Skin of body (tissue), 3 donors: Measurements from ENCODE around the gene CKMT2. TPM values are rescaled to one million over a fixed set of nuclear protein-coding genes. Genes with fewer than 3 reads are reported as not detected.

Experiments used
- DNase-seq: peaks from one replicate; lab custom pipeline; 2025; lab: John Stamatoyannopoulos, UW
- small RNA-seq: library from RNA; depleted of rRNA; stranded (forward); fragments of <200 nt; gene quantifications from one replicate; pipeline ENCODE3, GENCODE V24; 2014; ENCODE audit warnings: low replicate concordance
- total RNA-seq: library from RNA; depleted of rRNA; stranded (reverse); fragments of >200 nt; gene quantifications from one replicate; pipeline ENCODE4 v1.2.3, GENCODE V29; 2014

Gene CKMT2
- total RNA-seq, 1 donor from 2014 or later: 20.3 TPM

DNA sequence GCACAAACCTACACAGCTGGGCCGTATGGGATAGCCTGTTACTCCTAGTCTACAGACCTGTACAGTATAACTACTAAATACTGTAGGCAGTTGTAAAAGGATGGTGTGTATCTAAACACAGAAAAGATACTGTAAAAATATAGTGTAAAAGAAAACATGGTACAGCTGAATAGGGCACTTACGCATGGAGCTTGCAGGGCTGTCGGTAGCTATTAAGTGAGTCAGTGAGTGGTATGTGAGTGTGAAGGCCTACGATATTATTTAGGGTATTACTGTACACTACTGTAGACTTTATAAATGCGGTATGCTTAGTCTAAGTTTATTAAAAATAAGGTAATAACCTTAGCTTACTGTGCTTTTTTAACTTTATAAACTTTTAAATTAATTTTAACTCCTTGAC, 69.5 kb downstream of the CKMT2 start:
- no peak for DNase-seq

DNA sequence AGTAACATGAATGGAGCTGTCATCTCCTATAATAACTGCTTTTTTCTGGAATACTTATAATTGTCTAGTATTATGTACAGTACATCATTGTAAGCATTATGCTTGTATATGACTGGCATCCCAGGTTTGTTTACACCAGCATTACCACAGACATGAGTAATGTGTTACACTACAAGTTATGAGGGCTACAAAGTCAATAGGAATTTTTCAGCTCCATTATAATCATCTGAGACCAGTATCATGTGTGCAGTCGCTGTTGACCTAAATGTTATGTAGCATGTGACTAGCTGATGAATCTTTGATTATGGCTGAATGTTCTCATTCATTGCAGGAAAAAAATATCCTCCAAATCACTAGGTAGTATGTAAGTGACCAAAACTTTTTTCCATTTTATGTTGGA, 70.4 kb downstream of the CKMT2 start:
- DNase-seq: no peak

DNA sequence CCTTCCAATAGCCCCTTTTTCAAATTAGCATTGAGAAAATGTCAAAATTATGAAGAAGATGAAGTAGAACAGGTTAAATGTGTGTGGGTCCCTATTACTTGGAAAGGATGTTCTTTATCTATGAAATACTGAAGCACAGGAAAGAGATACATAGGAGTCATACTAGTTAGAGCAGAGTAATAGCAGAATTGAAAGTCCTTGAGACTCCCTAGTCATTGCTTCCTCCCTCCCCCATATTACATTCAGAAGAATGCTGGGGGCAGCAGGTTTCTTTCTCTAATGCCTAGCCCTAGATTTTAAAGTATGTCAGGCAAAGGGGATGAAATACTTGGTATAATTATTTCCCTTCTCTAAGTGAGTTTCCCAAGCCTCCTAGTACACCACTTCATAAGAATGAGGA, 72.7 kb downstream of the CKMT2 start:
- DNase-seq: no peak

DNA sequence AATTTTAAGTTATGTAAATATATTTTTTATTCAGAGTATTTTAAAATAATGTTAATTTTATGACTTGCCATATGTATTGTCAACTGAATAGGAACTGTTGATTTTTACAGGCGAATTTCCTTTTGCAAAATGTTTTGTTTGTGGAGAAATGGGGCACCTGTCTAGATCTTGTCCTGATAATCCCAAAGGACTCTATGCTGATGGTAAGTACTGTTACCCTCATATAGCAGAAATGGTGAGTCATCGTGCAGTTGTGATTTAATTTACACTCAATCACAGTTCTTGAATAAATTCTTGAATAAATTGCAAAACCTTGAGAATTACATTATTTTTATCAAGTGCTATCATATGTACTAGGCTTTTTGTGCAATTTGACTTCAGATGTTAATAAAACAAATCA, 75.7 kb downstream of the CKMT2 start:
- no peak for DNase-seq

DNA sequence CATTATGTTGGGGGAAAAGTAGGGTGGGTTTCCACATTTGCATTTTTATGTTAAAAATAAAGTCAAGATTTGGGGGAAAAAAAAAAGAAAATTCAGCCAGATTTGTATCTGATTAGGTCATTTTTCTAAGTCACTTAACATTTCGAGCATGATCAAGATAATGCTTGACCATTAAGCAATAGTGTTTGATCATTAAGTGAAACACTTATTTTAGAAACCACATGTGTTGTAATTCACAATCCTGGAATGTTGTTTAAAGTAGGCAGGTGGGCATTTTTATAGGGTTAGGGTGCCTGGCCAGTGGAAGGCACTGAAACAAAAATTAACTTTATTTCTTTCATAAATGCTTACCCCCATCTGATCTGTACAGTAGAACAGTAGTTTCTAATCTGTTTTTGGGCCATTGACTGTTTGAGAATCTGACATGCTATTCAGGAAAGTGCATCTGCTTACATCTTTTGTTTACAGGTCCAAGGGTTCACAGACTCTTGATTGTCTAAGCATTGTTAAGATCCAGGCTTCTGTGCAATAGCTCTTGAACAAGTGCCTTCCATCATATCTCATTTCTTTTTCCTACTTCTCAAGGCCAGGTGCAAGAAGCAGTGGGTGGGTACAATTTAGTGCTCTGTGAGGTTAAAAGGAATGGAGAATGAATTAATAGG, 77.4 kb downstream of the CKMT2 start:
- no peak for DNase-seq

DNA sequence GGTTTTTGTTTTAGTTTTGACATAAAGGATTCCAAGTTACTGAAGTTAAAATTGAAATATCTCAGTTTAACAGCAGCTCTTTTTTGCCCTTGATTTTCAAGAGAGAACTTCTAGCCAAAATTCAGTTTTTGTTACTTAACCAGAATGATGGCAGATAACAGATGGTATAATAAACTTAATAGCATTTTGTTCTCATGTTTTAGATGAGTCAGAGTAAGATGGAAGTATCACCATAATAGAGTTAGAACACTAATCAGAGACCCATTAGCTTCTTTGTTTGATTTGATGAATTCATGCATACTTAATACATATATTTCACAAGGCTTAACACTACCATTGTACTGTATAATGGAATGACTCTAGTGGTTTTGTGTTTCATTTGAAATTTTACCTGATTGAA, 80.2 kb downstream of the CKMT2 start:
- DNase-seq: no peak

DNA sequence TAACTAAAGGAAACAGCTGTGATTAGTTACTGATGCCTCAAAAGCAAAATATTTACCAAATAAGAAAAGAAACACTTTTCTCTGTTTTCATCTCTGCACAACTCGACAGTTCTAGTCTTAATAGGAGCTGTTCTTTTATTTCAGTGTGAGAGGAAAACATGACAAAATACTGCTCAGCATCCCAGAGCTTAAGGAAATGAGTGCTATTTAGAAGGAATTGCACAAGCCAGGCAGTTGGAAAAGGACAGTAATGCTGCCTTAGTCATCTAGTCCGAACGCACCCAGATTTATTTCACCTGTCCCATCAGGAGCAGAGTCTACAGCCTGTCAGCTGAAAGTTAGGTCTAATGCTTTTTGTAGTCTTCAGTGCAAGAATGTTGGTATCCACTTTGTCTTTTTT, 80.6 kb downstream of the CKMT2 start:
- no peak for DNase-seq

DNA sequence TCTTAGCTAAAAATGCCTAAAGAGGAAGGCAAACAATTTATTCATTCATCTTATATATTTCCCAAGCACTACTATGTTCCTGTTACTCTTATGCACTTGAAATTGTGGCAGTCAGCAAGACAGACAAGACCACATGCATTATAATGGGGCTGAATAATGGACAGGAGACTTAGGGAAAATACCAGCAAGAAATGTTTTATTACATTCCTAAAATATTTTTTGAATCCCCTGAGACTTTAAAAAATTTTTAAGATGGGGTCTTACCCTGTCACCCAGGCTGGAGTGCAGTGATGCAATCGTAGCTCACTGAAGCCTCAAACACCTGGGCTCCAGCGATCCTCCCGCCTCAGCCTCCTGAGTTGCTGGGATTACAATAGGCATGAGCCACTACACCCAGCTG, 81.5 kb downstream of the CKMT2 start:
- DNase-seq: no peak

DNA sequence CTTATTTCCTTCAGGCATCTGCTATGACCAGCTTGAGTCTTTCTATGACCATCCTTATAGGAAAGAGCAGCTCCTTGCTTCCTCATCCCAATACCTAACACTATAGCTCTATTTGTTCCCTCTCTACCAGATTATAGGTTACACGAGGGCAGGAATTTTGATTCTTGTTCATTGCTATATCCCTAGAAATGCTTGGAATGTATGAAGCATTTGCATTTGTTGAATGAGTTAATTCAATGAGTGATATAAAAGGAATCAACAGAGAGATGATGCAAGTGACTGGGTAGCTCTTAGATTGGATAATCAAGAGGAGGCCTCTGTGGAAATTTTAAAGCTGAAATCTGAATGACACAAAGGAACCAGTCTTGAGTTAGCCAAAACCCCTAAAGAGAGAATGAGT, 82.2 kb downstream of the CKMT2 start:
- no peak for DNase-seq

DNA sequence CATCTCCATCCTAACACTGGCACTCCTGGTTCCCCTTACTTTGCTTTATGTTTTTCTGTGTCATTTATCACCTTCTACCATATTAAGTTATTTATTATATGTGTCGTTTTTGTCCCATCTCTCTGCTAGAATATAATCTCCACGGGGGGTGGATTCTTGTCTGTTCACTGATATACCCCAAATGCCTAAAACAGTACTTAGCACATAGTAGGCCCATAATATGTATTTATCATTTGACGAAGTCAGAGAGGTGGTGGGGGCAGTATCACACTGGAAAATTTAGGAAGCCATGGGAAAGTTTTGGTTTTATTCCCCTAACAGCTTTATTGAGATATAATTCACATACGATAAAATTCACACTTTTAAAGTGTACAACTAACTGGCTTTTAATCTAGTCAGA, 82.7 kb downstream of the CKMT2 start:
- DNase-seq: no peak

Small RNA genes lying within 50 kb of the gene (small RNA-seq; reads per million reads assigned to genes)
- gene AC026436.1: not detected

Other genes with a start within 250 kb of the CKMT2 start
- gene ZCCHC9, start 68.3 kb downstream of the CKMT2 start, total RNA-seq: 22.7 TPM
- 0.10 TPM for gene ACOT12, start 160.8 kb downstream of the CKMT2 start, total RNA-seq